IMR-90 (cell line): ENCODE results near the gene STK10. TPM values are rescaled to one million over a fixed set of nuclear protein-coding genes. Genes with fewer than 3 reads are reported as not detected.

Source experiments
- ATAC-seq: fragments of 200-7000 bp; cut with Tn5 transposase; 2 replicates; pipeline ENCODE4 v1.9.1; 2020; ENCODE audit warnings: low read depth, mild to moderate bottlenecking, moderate library complexity
- BruUV-seq: library from RNA; stranded (reverse); fragments of 400-500 nt; replicated peaks from 2 replicates; lab custom pipeline; 2021; lab: Mats Ljungman, UMichigan
- CTCF ChIA-PET: fragments of 300-600 bp; formaldehyde crosslinking; extraction: SDS; loops from one replicate; lab custom pipeline; 2021; ENCODE audit warnings: antibody characterized with exemption; lab: Yijun Ruan, JAX
- POLR2A ChIA-PET: fragments of 300-600 bp; sonication (Branson Sonifier 250); formaldehyde crosslinking; loops from one replicate; lab custom pipeline; 2022; ENCODE audit warnings: antibody characterized with exemption; ENCODE audit not compliant: unreplicated experiment; lab: Charles Lee
- DNase-seq: peaks from one replicate; pipeline ENCODE4 v3.0.0; 2013
- H2AFZ ChIP-seq: replicated peaks from 2 replicates; pipeline ENCODE3; 2013; ENCODE audit warnings: low read length, mild to moderate bottlenecking; ENCODE audit not compliant: poor library complexity
- H2AK5ac ChIP-seq: 2 replicates; pipeline ENCODE4 v1.6.1; 2013; ENCODE audit warnings: low read depth, low read length, inconsistent platforms
- H2AK9ac ChIP-seq: replicated peaks from 2 replicates; pipeline ENCODE3; 2013; ENCODE audit warnings: mild to moderate bottlenecking, low read depth, low read length, moderate library complexity; ENCODE audit not compliant: poor library complexity
- H2BK120ac ChIP-seq: 2 replicates; pipeline ENCODE4 v1.6.1; 2013; ENCODE audit warnings: low read depth, low read length, inconsistent platforms
- H2BK15ac ChIP-seq: 3 replicates; pipeline ENCODE4 v1.6.1; 2013; ENCODE audit warnings: low read depth, low read length, inconsistent platforms
- H2BK20ac ChIP-seq: 2 replicates; pipeline ENCODE4 v1.6.1; 2013; ENCODE audit warnings: low read depth, mild to moderate bottlenecking, inconsistent platforms, low read length, moderate library complexity
- H2BK5ac ChIP-seq: 2 replicates; pipeline ENCODE4 v1.6.1; 2013; ENCODE audit warnings: mild to moderate bottlenecking, low read depth, low read length, inconsistent platforms; ENCODE audit not compliant: poor library complexity, severe bottlenecking
- H3K14ac ChIP-seq: replicated peaks from 2 replicates; pipeline ENCODE4 v1.6.1; 2013; ENCODE audit warnings: low read depth, low read length, inconsistent platforms
- H3K18ac ChIP-seq: 2 replicates; pipeline ENCODE4 v1.6.1; 2013; ENCODE audit warnings: low read depth, low read length, control low read depth
- H3K23ac ChIP-seq: 2 replicates; pipeline ENCODE4 v1.6.1; 2013; ENCODE audit warnings: low read depth, low read length, inconsistent platforms
- H3K27ac ChIP-seq: 2 replicates; pipeline ENCODE4 v1.5.1; 2013; ENCODE audit warnings: mild to moderate bottlenecking, control low read depth, low read length; ENCODE audit not compliant: insufficient read depth
- H3K27me3 ChIP-seq: 2 replicates; pipeline ENCODE4 v1.6.1; 2013; ENCODE audit warnings: low read length; ENCODE audit not compliant: control insufficient read depth, insufficient read depth
- H3K36me3 ChIP-seq: 2 replicates; pipeline ENCODE4 v1.6.1; 2013; ENCODE audit warnings: low read length, mixed read lengths; ENCODE audit not compliant: control insufficient read depth, insufficient read depth
- H3K4ac ChIP-seq: 2 replicates; pipeline ENCODE4 v1.6.1; 2013; ENCODE audit warnings: low read depth, low read length, inconsistent platforms
- H3K4me1 ChIP-seq: 2 replicates; pipeline ENCODE4 v1.6.1; 2013; ENCODE audit warnings: low read length, mixed read lengths; ENCODE audit not compliant: control insufficient read depth, insufficient read depth
- H3K4me2 ChIP-seq: 2 replicates; pipeline ENCODE4 v1.6.1; 2013; ENCODE audit warnings: low read depth, mild to moderate bottlenecking, control low read depth, low read length, moderate library complexity
- H3K4me3 ChIP-seq: 2 replicates; pipeline ENCODE4 v1.5.1; 2013; ENCODE audit warnings: low read depth, mild to moderate bottlenecking, control low read depth, low read length, moderate library complexity; ENCODE audit not compliant: insufficient read depth
- H3K56ac ChIP-seq: 2 replicates; pipeline ENCODE4 v1.6.1; 2013; ENCODE audit warnings: low read length, inconsistent platforms; ENCODE audit not compliant: insufficient read depth; ENCODE audit errors: extremely low read depth
- H3K79me1 ChIP-seq, 2 experiments: 2 replicates each; pipeline ENCODE4 v1.6.1; 2013; ENCODE audit warnings: low read length in 2 of 2, inconsistent platforms in 1 of 2, low read depth in 1 of 2
- H3K9ac ChIP-seq: 2 replicates; pipeline ENCODE4 v1.6.1; 2013; ENCODE audit warnings: low read depth, low read length, control low read depth
- H3K9me1 ChIP-seq: 2 replicates; pipeline ENCODE4 v1.6.1; 2013; ENCODE audit warnings: low read length, inconsistent platforms; ENCODE audit not compliant: insufficient read depth
- H3K9me3 ChIP-seq: 2 replicates; pipeline ENCODE4 v1.6.1; 2013; ENCODE audit warnings: low read length; ENCODE audit not compliant: control insufficient read depth, insufficient read depth
- H4K20me1 ChIP-seq: 2 replicates; pipeline ENCODE4 v1.6.1; 2013; ENCODE audit warnings: low read length, inconsistent platforms; ENCODE audit not compliant: insufficient read depth
- H4K5ac ChIP-seq: 2 replicates; pipeline ENCODE4 v1.6.1; 2013; ENCODE audit warnings: mild to moderate bottlenecking, low read depth, low read length, control low read depth
- H4K8ac ChIP-seq, 2 experiments: 2 replicates each; pipeline ENCODE4 v1.6.1; 2013; ENCODE audit warnings: low read depth in 2 of 2, low read length in 2 of 2, control low read depth in 1 of 2, inconsistent platforms in 1 of 2
- H4K91ac ChIP-seq: 2 replicates; pipeline ENCODE4 v1.6.1; 2013; ENCODE audit warnings: low read depth, low read length, inconsistent platforms; ENCODE audit not compliant: insufficient read depth
- BHLHE40 ChIP-seq: fragments of 150-350 bp; IDR thresholded peaks from 2 replicates; pipeline ENCODE4 v1.6.1; 2016; ENCODE audit warnings: mild to moderate bottlenecking, low read depth, low read length
- CEBPB ChIP-seq: IDR thresholded peaks from 2 replicates; pipeline ENCODE4 v1.6.1; 2012; ENCODE audit warnings: low read depth, low read length, improper control_type of control experiment
- CHD1 ChIP-seq: IDR thresholded peaks from 2 replicates; pipeline ENCODE4 v1.6.1; 2012; ENCODE audit warnings: low read depth, low read length, improper control_type of control experiment
- FOS ChIP-seq: fragments of 150-350 bp; IDR thresholded peaks from 2 replicates; pipeline ENCODE4 v1.6.1; 2016; ENCODE audit warnings: low read depth, low read length
- MAFK ChIP-seq: IDR thresholded peaks from 2 replicates; pipeline ENCODE4 v1.6.1; 2012; ENCODE audit warnings: low read depth, low read length, improper control_type of control experiment
- MAZ ChIP-seq: IDR thresholded peaks from 2 replicates; pipeline ENCODE4 v1.6.1; 2012; ENCODE audit warnings: low read depth, mild to moderate bottlenecking, low read length, improper control_type of control experiment, moderate library complexity, borderline replicate concordance
- MXI1 ChIP-seq: IDR thresholded peaks from 2 replicates; pipeline ENCODE4 v1.6.1; 2012; ENCODE audit warnings: low read depth, mild to moderate bottlenecking, low read length, moderate library complexity, borderline replicate concordance
- NFE2L2 ChIP-seq: fragments of 150-350 bp; IDR thresholded peaks from 2 replicates; pipeline ENCODE4 v1.6.1; 2016; ENCODE audit warnings: low read depth, mild to moderate bottlenecking, low read length
- POLR2A ChIP-seq: IDR thresholded peaks from 2 replicates; pipeline ENCODE4 v1.6.1; 2012; ENCODE audit warnings: mild to moderate bottlenecking, low read depth, low read length
- RAD21 ChIP-seq: IDR thresholded peaks from 2 replicates; pipeline ENCODE4 v1.6.1; 2012; ENCODE audit warnings: low read length, improper control_type of control experiment
- RCOR1 ChIP-seq: IDR thresholded peaks from 2 replicates; pipeline ENCODE4 v1.6.1; 2012; ENCODE audit warnings: mild to moderate bottlenecking, low read length, improper control_type of control experiment; ENCODE audit not compliant: insufficient replicate concordance
- RFX5 ChIP-seq: IDR thresholded peaks from 2 replicates; pipeline ENCODE4 v1.8.0; 2012; ENCODE audit warnings: low read depth, mild to moderate bottlenecking, low read length, moderate library complexity
- SMC3 ChIP-seq: fragments of 150-350 bp; IDR thresholded peaks from 2 replicates; pipeline ENCODE4 v1.6.1; 2016; ENCODE audit warnings: low read depth, mild to moderate bottlenecking, antibody characterized with exemption, low read length, moderate library complexity
- WGBS, 2 experiments: methylation state at CpG; one replicate each; pipeline versions ENCODE4 v1.1.5 to v1.1.7; 2013; ENCODE audit warnings: missing lambda C conversion rate in 2 of 2; ENCODE audit not compliant: insufficient read length in 1 of 2; ENCODE audit errors: extremely low coverage in 2 of 2; 5-methylcytosine and 5-hydroxymethylcytosine counted together
- dilution Hi-C: fragments of 300-500 bp; cut with HindIII; formaldehyde crosslinking; loops from one replicate; pipeline ENCODE4 v1.14.3; 2018; ENCODE audit warnings: low sequenced_read_pairs; ENCODE audit not compliant: unreplicated experiment
- in situ Hi-C: fragments of 300-500 bp; cut with MboI; formaldehyde crosslinking; loops from 3 replicates; pipeline ENCODE4 v1.14.3; 2019; ENCODE audit warnings: low sequenced_read_pairs, inconsistent platforms, mixed read lengths
- intact Hi-C: fragments of 100-400 bp; cut with micrococcal nuclease; formaldehyde crosslinking; loops from 2 replicates; pipeline ENCODE4 v1.10.0; 2022
- polyA plus RNA-seq, 3 experiments: library from polyadenylated mRNA; depleted of rRNA; stranded (reverse); fragments of >200 nt; gene quantifications; 2 replicates each; pipeline ENCODE4 v1.2.3, GENCODE V29; 2012; ENCODE audit warnings: low replicate concordance in 1 of 3
- total RNA-seq: library from RNA; depleted of rRNA; stranded (reverse); fragments of >200 nt; gene quantifications from 2 replicates; pipeline ENCODE4 v1.2.3, GENCODE V29; 2012
- TF ChIP-seq, protein P1 (sequence below): conservative IDR thresholded peaks from 2 replicates; pipeline ENCODE4 v1.5.1; 2012; ENCODE audit warnings: mild to moderate bottlenecking, low read depth, low read length, improper control_type of control experiment
- TF ChIP-seq, protein P2 (sequence below): fragments of 150-350 bp; IDR thresholded peaks from 2 replicates; pipeline ENCODE4 v1.6.1; 2017; ENCODE audit warnings: mild to moderate bottlenecking, antibody characterized with exemption, low read length, low read depth
- TF ChIP-seq, protein P3 (sequence below): fragments of 150-350 bp; IDR thresholded peaks from 2 replicates; pipeline ENCODE4 v1.6.1; 2016; ENCODE audit warnings: low read depth, mild to moderate bottlenecking, low read length, moderate library complexity, borderline replicate concordance

STK10 gene
- total and polyA plus RNA-seq, 2 of the 4 experiments (the other 2 are of a cell fraction): 15.4 to 18.5 TPM

DNA sequence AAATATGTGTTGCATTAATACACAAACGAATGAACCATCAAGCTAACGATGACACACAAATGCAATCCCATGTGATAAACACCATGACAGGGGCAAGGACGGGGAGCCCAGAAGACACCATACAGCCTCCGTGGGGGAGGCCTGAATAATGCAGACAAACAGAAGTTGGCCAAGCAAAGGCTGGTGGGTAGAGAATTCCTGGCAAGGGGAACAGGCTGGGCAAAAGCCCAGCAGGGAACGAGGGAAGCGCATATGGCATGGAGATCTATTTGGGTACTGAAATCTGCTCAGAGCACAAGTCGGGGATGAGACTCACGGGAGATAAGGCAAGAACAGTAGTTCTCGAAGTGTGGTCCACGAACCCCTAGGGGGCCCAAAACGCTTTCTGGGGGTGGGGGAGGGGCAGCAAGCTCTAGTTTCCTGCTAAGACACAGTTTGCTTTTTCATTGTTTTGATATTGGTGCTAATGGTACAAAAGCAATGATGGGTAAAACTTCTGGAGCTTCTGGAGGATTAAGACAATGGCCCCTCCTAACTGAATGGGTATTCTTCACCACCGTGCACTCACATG lies 138.7 kb downstream of the STK10 start:
- BruUV-seq: no TSS peak
- no peak overlapping the region for H2BK20ac ChIP-seq
- H3K4ac ChIP-seq: no peak overlapping the region
- no peak overlapping the region for H3K56ac ChIP-seq
- no peak overlapping the region for H3K9ac ChIP-seq
- no peak overlapping the region for H4K91ac ChIP-seq
- H2AK5ac ChIP-seq: no peak overlapping the region
- no peak overlapping the region for H2AFZ ChIP-seq
- H4K8ac ChIP-seq: no peak overlapping the region
- H2AK9ac ChIP-seq: peak overlapping the region; percentile 48
- no peak overlapping the region for H3K14ac ChIP-seq
- no peaks in the 10 kb centered on the region for H3K4me1 ChIP-seq
- H3K36me3 ChIP-seq: peaks cover 45% of the 10 kb centered on the region
- DNase-seq: no peak
- no peak overlapping the region for H4K5ac ChIP-seq
- no peak overlapping the region for H3K4me3 ChIP-seq
- H3K4me2 ChIP-seq: no peak overlapping the region
- H2BK15ac ChIP-seq: no peak overlapping the region
- H3K9me1 ChIP-seq: peaks cover 4% of the 10 kb centered on the region; the same call in 1 of the 2 replicates
- no peaks in the 10 kb centered on the region for H3K9me3 ChIP-seq
- dilution Hi-C loops (no loop called here), in situ Hi-C loops (loop anchor here (10.0 to 25.0 kb wide), 3 partner anchors 135 to 635 kb away; partner anchors contain the start of gene FGF18), intact Hi-C loops (no loop called here)
- no peak overlapping the region for H3K27ac ChIP-seq
- H3K27me3 ChIP-seq: no peaks in the 10 kb centered on the region
- no peak overlapping the region for H2BK5ac ChIP-seq
- WGBS, 2 experiments: 77% methylated on average over 4 of the region's 12 CpGs; no CpG with 5 or more reads in 1 of the 2 experiments
- no peak overlapping the region for H2BK120ac ChIP-seq
- no peak for ATAC-seq
- TF ChIP-seq, protein P1, sequence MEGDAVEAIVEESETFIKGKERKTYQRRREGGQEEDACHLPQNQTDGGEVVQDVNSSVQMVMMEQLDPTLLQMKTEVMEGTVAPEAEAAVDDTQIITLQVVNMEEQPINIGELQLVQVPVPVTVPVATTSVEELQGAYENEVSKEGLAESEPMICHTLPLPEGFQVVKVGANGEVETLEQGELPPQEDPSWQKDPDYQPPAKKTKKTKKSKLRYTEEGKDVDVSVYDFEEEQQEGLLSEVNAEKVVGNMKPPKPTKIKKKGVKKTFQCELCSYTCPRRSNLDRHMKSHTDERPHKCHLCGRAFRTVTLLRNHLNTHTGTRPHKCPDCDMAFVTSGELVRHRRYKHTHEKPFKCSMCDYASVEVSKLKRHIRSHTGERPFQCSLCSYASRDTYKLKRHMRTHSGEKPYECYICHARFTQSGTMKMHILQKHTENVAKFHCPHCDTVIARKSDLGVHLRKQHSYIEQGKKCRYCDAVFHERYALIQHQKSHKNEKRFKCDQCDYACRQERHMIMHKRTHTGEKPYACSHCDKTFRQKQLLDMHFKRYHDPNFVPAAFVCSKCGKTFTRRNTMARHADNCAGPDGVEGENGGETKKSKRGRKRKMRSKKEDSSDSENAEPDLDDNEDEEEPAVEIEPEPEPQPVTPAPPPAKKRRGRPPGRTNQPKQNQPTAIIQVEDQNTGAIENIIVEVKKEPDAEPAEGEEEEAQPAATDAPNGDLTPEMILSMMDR: no peak
- TF ChIP-seq NFE2L2: no peak
- TF ChIP-seq FOS: no peak
- TF ChIP-seq CHD1: no peak
- no peak for TF ChIP-seq MAZ
- no peak for TF ChIP-seq MXI1
- TF ChIP-seq, protein P2, sequence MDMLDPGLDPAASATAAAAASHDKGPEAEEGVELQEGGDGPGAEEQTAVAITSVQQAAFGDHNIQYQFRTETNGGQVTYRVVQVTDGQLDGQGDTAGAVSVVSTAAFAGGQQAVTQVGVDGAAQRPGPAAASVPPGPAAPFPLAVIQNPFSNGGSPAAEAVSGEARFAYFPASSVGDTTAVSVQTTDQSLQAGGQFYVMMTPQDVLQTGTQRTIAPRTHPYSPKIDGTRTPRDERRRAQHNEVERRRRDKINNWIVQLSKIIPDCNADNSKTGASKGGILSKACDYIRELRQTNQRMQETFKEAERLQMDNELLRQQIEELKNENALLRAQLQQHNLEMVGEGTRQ: no peak
- TF ChIP-seq RCOR1: no peak
- TF ChIP-seq SMC3: no peak
- TF ChIP-seq BHLHE40: no peak
- no peak for TF ChIP-seq CEBPB
- no peak for TF ChIP-seq POLR2A
- no peak for TF ChIP-seq MAFK
- no peak for TF ChIP-seq RAD21
- TF ChIP-seq, protein P3, sequence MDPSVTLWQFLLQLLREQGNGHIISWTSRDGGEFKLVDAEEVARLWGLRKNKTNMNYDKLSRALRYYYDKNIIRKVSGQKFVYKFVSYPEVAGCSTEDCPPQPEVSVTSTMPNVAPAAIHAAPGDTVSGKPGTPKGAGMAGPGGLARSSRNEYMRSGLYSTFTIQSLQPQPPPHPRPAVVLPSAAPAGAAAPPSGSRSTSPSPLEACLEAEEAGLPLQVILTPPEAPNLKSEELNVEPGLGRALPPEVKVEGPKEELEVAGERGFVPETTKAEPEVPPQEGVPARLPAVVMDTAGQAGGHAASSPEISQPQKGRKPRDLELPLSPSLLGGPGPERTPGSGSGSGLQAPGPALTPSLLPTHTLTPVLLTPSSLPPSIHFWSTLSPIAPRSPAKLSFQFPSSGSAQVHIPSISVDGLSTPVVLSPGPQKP: no peak
- TF ChIP-seq RFX5: no peak
- H3K18ac ChIP-seq: no peak overlapping the region
- ChIA-PET POLR2A (no interaction called here), CTCF (no interaction called here)
- no peak overlapping the region for H3K23ac ChIP-seq
- H4K20me1 ChIP-seq: no peaks in the 10 kb centered on the region
- peaks cover 0 to 3% of the 10 kb centered on the region in 2 experiments; a peak in 2 of 4 replicates for H3K79me1 ChIP-seq
